GM23338 (cell line): ENCODE data around the gene RPL21. TPM values are rescaled to one million over a fixed set of nuclear protein-coding genes. Genes with fewer than 3 reads are reported as not detected.
"Not testable (repeated sequence)": the region's sequence is repeated elsewhere in the genome, so short reads cannot be mapped to it uniquely, and the experiment has no call there.

Experiments
- ATAC-seq: fragments of 200-7000 bp; cut with Tn5 transposase; 3 replicates; pipeline ENCODE4 v1.9.1; 2020
- DNase-seq: peaks from one replicate; pipeline ENCODE4 v3.0.0-alpha.2; 2015; ENCODE audit warnings: low spot score
- H2AFZ ChIP-seq: fragments of 200-600 bp; sonication (generic); 2 replicates; pipeline ENCODE4 v1.8.0; 2016; ENCODE audit warnings: antibody characterized with exemption, mild to moderate bottlenecking, moderate library complexity
- H3F3A ChIP-seq: fragments of 200-600 bp; sonication (generic); replicated peaks from 2 replicates; pipeline ENCODE4 v1.8.0; 2017; ENCODE audit warnings: antibody characterized with exemption, mixed run types, low read depth
- H3K27ac ChIP-seq: fragments of 200-600 bp; sonication (generic); 2 replicates; pipeline ENCODE4 v1.6.1; 2016; ENCODE audit warnings: low read depth
- H3K27me3 ChIP-seq: fragments of 200-600 bp; sonication (generic); 2 replicates; pipeline ENCODE4 v1.8.0; 2016; ENCODE audit warnings: mild to moderate bottlenecking, mixed run types, moderate library complexity; ENCODE audit not compliant: insufficient read depth
- H3K36me3 ChIP-seq: fragments of 200-600 bp; sonication (generic); 2 replicates; pipeline ENCODE4 v1.8.0; 2016; ENCODE audit warnings: mild to moderate bottlenecking; ENCODE audit not compliant: insufficient read depth
- H3K4me1 ChIP-seq: fragments of 200-600 bp; sonication (generic); 2 replicates; pipeline ENCODE4 v1.8.0; 2016; ENCODE audit warnings: mild to moderate bottlenecking, moderate library complexity; ENCODE audit not compliant: insufficient read depth
- H3K4me2 ChIP-seq: fragments of 200-600 bp; sonication (generic); 2 replicates; pipeline ENCODE4 v1.7.1; 2017; ENCODE audit warnings: mixed run types
- H3K4me3 ChIP-seq: fragments of 200-600 bp; sonication (generic); 2 replicates; pipeline ENCODE4 v1.6.1; 2016; ENCODE audit warnings: mixed run types
- H3K79me2 ChIP-seq: fragments of 200-600 bp; sonication (generic); replicated peaks from 2 replicates; pipeline ENCODE4 v1.8.0; 2017; ENCODE audit warnings: mild to moderate bottlenecking; ENCODE audit not compliant: insufficient read depth
- H3K9me2 ChIP-seq: fragments of 200-600 bp; sonication (generic); 2 replicates; pipeline ENCODE4 v1.8.0; 2017; ENCODE audit not compliant: insufficient read depth
- H4K20me1 ChIP-seq: fragments of 200-600 bp; sonication (generic); replicated peaks from 2 replicates; pipeline ENCODE4 v1.8.0; 2017; ENCODE audit warnings: mild to moderate bottlenecking; ENCODE audit not compliant: insufficient read depth
- H3K27ac Mint-ChIP-seq: 2 replicates; pipeline ENCODE4 v1.8.0; 2020; ENCODE audit warnings: inconsistent platforms, mild to moderate bottlenecking, moderate library complexity, mixed read lengths
- H3K27me3 Mint-ChIP-seq: 3 replicates; pipeline ENCODE4 v1.8.0; 2022; ENCODE audit warnings: low read depth, mild to moderate bottlenecking, moderate library complexity, mixed read lengths, inconsistent platforms; ENCODE audit not compliant: insufficient read depth, poor library complexity
- H3K36me3 Mint-ChIP-seq: 3 replicates; pipeline ENCODE4 v1.8.0; 2021; ENCODE audit warnings: low read depth, mild to moderate bottlenecking, inconsistent platforms, moderate library complexity, mixed read lengths
- H3K4me1 Mint-ChIP-seq: 3 replicates; pipeline ENCODE4 v1.8.0; 2020; ENCODE audit warnings: mild to moderate bottlenecking, inconsistent platforms, mixed read lengths
- H3K4me3 Mint-ChIP-seq: 3 replicates; pipeline ENCODE4 v1.8.0; 2021; ENCODE audit warnings: moderate library complexity, mild to moderate bottlenecking, inconsistent platforms, mixed read lengths
- H3K9me3 Mint-ChIP-seq: 3 replicates; pipeline ENCODE4 v1.8.0; 2020; ENCODE audit warnings: moderate library complexity, mild to moderate bottlenecking, inconsistent platforms, mixed read lengths
- CREB1 ChIP-seq: fragments of 250-450 bp; sonication (Bioruptor Pico); IDR thresholded peaks from 2 replicates; pipeline ENCODE4 v1.5.0; 2020; ENCODE audit warnings: low read depth, mild to moderate bottlenecking, moderate library complexity
- EZH2 ChIP-seq: fragments of 200-600 bp; sonication (generic); IDR thresholded peaks from one replicate; pipeline ENCODE4 v1.8.0; 2017; ENCODE audit warnings: antibody characterized with exemption, mild to moderate bottlenecking, low read depth; ENCODE audit not compliant: unreplicated experiment
- EZH2phosphoT487 ChIP-seq: fragments of 200-600 bp; sonication (generic); IDR thresholded peaks from one replicate; pipeline ENCODE4 v1.8.1; 2018; ENCODE audit warnings: antibody characterized with exemption; ENCODE audit not compliant: unreplicated experiment
- JUNB ChIP-seq: IDR thresholded peaks from one replicate; pipeline ENCODE4 v1.6.1; 2016; ENCODE audit warnings: antibody characterized with exemption; ENCODE audit not compliant: unreplicated experiment
- NANOG ChIP-seq: IDR thresholded peaks from 2 replicates; pipeline ENCODE4 v1.6.1; 2016; ENCODE audit warnings: antibody characterized with exemption, borderline replicate concordance
- POLR2AphosphoS5 ChIP-seq: IDR thresholded peaks from 2 replicates; pipeline ENCODE4 v1.6.1; 2016; ENCODE audit warnings: antibody characterized with exemption, low read depth
- STAT1 ChIP-seq: IDR thresholded peaks from one replicate; pipeline ENCODE4 v1.6.1; 2016; ENCODE audit warnings: antibody characterized with exemption; ENCODE audit not compliant: unreplicated experiment
- ZNF114 ChIP-seq: fragments of 250-450 bp; sonication (Bioruptor Pico); IDR thresholded peaks from 2 replicates; pipeline ENCODE4 v1.5.0; 2020; ENCODE audit warnings: mild to moderate bottlenecking, moderate library complexity
- ZNF331 ChIP-seq: fragments of 250-450 bp; sonication (Bioruptor Pico); IDR thresholded peaks from 2 replicates; pipeline ENCODE4 v1.5.0; 2020; ENCODE audit warnings: low read depth, mild to moderate bottlenecking, moderate library complexity
- polyA plus RNA-seq: library from polyadenylated mRNA; unstranded; fragments of >200 nt; fragmentation: Nextera tagmentation; extraction: Ambion mirVana; gene quantifications from 2 replicates; pipeline ENCODE4 v1.2.1, GENCODE V29; 2016
- total RNA-seq: library from RNA; depleted of rRNA; stranded (reverse); fragments of >200 nt; shearing (Covaris generic); gene quantifications from 2 replicates; pipeline ENCODE4 v1.2.3, GENCODE V29; 2014
- TF ChIP-seq, protein P1 (sequence below): IDR thresholded peaks from one replicate; pipeline ENCODE4 v1.6.1; 2018; ENCODE audit warnings: antibody characterized with exemption; ENCODE audit not compliant: unreplicated experiment
- TF ChIP-seq, protein P2 (sequence below), 2 experiments: fragments of 200-600 bp in 1 of 2; sonication (generic) in 1 of 2; conservative IDR thresholded peaks; 2 replicates each; pipeline versions ENCODE4 v1.5.1 to v1.6.1; 2016 to 2017; ENCODE audit warnings: antibody characterized with exemption in 2 of 2, low read depth in 2 of 2, mild to moderate bottlenecking in 2 of 2, moderate library complexity in 1 of 2

RPL21 gene
- total and polyA plus RNA-seq, 2 experiments from 2014 or later: 1,037 to 1,343 TPM

DNA sequence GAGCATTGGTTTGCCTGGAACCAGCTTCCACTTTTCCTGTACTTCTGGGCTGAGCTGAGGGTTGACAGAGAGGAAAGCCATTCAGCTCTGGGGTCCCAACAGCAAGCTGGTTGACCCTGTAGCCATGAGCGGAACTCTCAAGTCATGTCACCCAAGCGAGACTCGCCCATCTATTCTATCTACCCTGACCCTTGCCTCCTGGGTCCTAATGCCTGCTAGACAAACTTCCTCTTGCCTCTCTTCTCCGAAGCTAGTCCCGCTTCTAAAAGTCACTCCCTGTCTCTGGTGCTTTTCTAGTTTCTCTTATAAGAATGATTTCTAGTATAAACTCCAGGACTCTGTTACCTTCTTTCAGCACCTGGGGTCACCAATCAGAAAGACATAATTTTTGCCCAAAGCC is 38.0 kb upstream of the RPL21 start:
- H3F3A ChIP-seq, H3K4me3 ChIP-seq, H3K27me3 Mint-ChIP-seq, H3K4me2 ChIP-seq, H3K4me3 Mint-ChIP-seq, H3K27ac ChIP-seq, H3K27ac Mint-ChIP-seq, H3K79me2 ChIP-seq, DNase-seq, H3K36me3 ChIP-seq, H4K20me1 ChIP-seq, H3K9me2 ChIP-seq, ATAC-seq, H3K27me3 ChIP-seq, H3K4me1 ChIP-seq, H2AFZ ChIP-seq: not testable (repeated sequence)
- peaks cover 13% of the 10 kb centered on the region for H3K4me1 Mint-ChIP-seq
- H3K9me3 Mint-ChIP-seq: peaks cover 29% of the 10 kb centered on the region
- H3K36me3 Mint-ChIP-seq: peaks cover 20% of the 10 kb centered on the region

DNA sequence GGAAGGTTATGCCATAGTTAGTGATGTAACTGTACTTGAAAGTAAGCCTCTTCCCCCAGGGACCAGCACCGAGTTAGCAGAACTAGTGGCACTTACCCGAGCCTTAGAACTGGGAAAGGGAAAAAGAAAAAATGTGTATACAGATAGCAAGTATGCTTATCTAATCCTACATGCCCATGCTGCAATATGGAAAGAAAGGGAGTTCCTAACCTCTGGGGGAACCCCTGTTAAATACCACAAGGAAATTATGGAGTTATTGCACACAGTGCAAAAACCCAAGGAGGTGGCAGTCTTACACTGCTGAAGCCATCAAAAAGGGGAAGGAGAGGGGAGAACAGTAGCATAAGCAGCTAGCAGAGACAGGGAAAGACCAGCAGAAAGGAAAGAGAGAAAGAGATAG is 33.6 kb upstream of the RPL21 start:
- H3K27ac Mint-ChIP-seq, H3K27ac ChIP-seq, H3F3A ChIP-seq, H3K4me3 Mint-ChIP-seq, DNase-seq, H3K4me1 ChIP-seq, H3K4me3 ChIP-seq, H3K27me3 ChIP-seq, H3K27me3 Mint-ChIP-seq, ATAC-seq, H3K4me2 ChIP-seq, H4K20me1 ChIP-seq, H2AFZ ChIP-seq, H3K79me2 ChIP-seq, H3K9me2 ChIP-seq, H3K36me3 ChIP-seq: not testable (repeated sequence)
- Mint-ChIP-seq H3K9me3 (peaks cover 22% of the 10 kb centered on the region), H3K4me1 (peaks cover 13% of the 10 kb centered on the region), H3K36me3 (peaks cover 38% of the 10 kb centered on the region)

DNA sequence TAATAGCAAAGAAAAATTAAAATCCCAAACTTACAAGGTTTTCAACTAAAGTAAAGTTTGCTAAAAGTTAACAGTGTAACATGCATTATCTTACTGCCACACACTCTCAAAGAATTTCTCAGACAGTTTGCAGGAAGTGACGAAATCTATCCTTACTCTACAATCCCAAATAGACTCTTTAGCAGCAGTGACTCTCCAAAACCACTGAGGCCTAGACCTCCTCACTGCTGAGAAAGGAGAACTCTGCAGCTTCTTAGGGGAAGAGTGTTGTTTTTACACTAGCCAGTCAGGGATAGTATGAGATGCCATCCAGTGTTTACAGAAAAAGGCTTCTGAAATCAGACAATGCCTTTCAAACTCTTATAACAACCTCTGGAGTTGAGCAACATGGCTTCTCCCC is 32.5 kb upstream of the RPL21 start:
- H3K9me2 ChIP-seq, H2AFZ ChIP-seq, DNase-seq, H3K27me3 ChIP-seq, H3F3A ChIP-seq, H3K27ac Mint-ChIP-seq, H3K4me2 ChIP-seq, ATAC-seq, H3K27me3 Mint-ChIP-seq, H3K27ac ChIP-seq, H3K4me3 Mint-ChIP-seq, H3K36me3 ChIP-seq, H3K4me3 ChIP-seq, H4K20me1 ChIP-seq, H3K79me2 ChIP-seq, H3K4me1 ChIP-seq: not testable (repeated sequence)
- Mint-ChIP-seq H3K36me3 (peaks cover 37% of the 10 kb centered on the region), H3K9me3 (peaks cover 18% of the 10 kb centered on the region), H3K4me1 (peaks cover 12% of the 10 kb centered on the region)

DNA sequence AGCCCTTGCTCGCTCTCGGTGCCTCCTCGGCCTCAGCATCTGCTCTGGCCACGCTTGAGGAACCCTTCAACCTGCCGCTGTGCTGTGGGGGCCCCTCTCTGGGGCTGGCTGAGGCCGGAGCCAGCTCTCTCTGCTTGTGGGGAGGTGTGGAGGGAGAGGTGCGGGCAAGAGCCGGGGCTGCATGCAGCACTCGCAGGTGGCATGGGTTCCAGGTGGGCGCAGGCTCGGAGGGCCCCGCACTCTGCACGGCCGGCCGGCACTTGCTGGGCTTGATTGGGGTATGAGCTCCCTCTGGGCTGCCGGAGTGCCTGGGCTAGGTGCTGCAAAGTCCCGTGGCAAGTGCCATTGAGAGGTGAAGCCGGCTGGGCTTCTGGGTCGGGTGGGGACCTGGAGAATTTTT is 31.7 kb upstream of the RPL21 start:
- Histone ChIP-seq H4K20me1 (no peaks in the 10 kb centered on the region), H3K27me3 (no peaks in the 10 kb centered on the region), H3K9me2 (0 out of 2 replicates have a peak, but pooled peaks cover 3% of the 10 kb centered on the region), H3F3A (no peaks in the 10 kb centered on the region), H3K4me1 (no peaks in the 10 kb centered on the region), H3K36me3 (no peaks in the 10 kb centered on the region), H3K4me3 (no peak overlapping the region), H2AFZ (no peak overlapping the region), H3K27ac (no peak overlapping the region), H3K4me2 (no peak overlapping the region), H3K79me2 (no peaks in the 10 kb centered on the region)
- Mint-ChIP-seq H3K9me3 (peaks cover 18% of the 10 kb centered on the region), H3K4me3 (no peak overlapping the region), H3K4me1 (peaks cover 6% of the 10 kb centered on the region), H3K27me3 (peaks cover 3% of the 10 kb centered on the region), H3K36me3 (peaks cover 37% of the 10 kb centered on the region), H3K27ac (no peak overlapping the region)
- DNase-seq (no peak), ATAC-seq (no peak)
- TF ChIP-seq, protein P1, sequence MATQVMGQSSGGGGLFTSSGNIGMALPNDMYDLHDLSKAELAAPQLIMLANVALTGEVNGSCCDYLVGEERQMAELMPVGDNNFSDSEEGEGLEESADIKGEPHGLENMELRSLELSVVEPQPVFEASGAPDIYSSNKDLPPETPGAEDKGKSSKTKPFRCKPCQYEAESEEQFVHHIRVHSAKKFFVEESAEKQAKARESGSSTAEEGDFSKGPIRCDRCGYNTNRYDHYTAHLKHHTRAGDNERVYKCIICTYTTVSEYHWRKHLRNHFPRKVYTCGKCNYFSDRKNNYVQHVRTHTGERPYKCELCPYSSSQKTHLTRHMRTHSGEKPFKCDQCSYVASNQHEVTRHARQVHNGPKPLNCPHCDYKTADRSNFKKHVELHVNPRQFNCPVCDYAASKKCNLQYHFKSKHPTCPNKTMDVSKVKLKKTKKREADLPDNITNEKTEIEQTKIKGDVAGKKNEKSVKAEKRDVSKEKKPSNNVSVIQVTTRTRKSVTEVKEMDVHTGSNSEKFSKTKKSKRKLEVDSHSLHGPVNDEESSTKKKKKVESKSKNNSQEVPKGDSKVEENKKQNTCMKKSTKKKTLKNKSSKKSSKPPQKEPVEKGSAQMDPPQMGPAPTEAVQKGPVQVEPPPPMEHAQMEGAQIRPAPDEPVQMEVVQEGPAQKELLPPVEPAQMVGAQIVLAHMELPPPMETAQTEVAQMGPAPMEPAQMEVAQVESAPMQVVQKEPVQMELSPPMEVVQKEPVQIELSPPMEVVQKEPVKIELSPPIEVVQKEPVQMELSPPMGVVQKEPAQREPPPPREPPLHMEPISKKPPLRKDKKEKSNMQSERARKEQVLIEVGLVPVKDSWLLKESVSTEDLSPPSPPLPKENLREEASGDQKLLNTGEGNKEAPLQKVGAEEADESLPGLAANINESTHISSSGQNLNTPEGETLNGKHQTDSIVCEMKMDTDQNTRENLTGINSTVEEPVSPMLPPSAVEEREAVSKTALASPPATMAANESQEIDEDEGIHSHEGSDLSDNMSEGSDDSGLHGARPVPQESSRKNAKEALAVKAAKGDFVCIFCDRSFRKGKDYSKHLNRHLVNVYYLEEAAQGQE: no peak
- TF ChIP-seq, protein P2, sequence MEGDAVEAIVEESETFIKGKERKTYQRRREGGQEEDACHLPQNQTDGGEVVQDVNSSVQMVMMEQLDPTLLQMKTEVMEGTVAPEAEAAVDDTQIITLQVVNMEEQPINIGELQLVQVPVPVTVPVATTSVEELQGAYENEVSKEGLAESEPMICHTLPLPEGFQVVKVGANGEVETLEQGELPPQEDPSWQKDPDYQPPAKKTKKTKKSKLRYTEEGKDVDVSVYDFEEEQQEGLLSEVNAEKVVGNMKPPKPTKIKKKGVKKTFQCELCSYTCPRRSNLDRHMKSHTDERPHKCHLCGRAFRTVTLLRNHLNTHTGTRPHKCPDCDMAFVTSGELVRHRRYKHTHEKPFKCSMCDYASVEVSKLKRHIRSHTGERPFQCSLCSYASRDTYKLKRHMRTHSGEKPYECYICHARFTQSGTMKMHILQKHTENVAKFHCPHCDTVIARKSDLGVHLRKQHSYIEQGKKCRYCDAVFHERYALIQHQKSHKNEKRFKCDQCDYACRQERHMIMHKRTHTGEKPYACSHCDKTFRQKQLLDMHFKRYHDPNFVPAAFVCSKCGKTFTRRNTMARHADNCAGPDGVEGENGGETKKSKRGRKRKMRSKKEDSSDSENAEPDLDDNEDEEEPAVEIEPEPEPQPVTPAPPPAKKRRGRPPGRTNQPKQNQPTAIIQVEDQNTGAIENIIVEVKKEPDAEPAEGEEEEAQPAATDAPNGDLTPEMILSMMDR (conservative IDR thresholded peaks at IDR 0.05; ENCODE audit: low read depth in 2 of 2): no peak
- TF ChIP-seq POLR2AphosphoS5: no peak
- TF ChIP-seq CREB1 (CRISPR knock-in tag): no peak
- TF ChIP-seq EZH2: no peak
- TF ChIP-seq JUNB: no peak
- TF ChIP-seq ZNF331 (CRISPR knock-in tag): no peak
- no peak for TF ChIP-seq ZNF114 (CRISPR knock-in tag)
- TF ChIP-seq STAT1: no peak
- TF ChIP-seq EZH2phosphoT487: no peak
- TF ChIP-seq NANOG: no peak
